ENCODE measurements around the gene METAP1D. TPM values are rescaled to one million over a fixed set of nuclear protein-coding genes. Genes with fewer than 3 reads are reported as not detected.

Gene METAP1D
- total RNA-seq, 1 experiment from 2014 or later = 15.8 TPM

GRCh38 chr2:172105471-172106107 lies 105.8 kb downstream of the METAP1D start:
- Histone ChIP-seq H3K79me2 (ENCODE audit: insufficient read depth, low read length) (no peaks in the 10 kb centered on the region), H3K4me2 (ENCODE audit: low read length) (no peak overlapping the region), H3K27me3 (ENCODE audit: insufficient read depth, low read length) (no peaks in the 10 kb centered on the region), H3K9me3 (ENCODE audit: control insufficient read depth in 1 of 2, insufficient read depth in 1 of 2, low read depth in 1 of 2, low read length in 2 of 2) (no peaks in the 10 kb centered on the region), H3K4me3 (replicated peaks in 1 of 2; ENCODE audit: low read depth in 1 of 2, low read length in 2 of 2) (no peak overlapping the region), H3K4me1 (ENCODE audit: control insufficient read depth in 1 of 2, insufficient read depth in 2 of 2, low read length in 2 of 2) (peaks cover 19 to 31% of the 10 kb centered on the region in 2 experiments), H2AFZ (ENCODE audit: low read depth, low read length, poor library complexity, severe bottlenecking) (no peak overlapping the region), H3K36me3 (ENCODE audit: control insufficient read depth in 1 of 2, insufficient read depth in 2 of 2, low read length in 2 of 2) (no peaks in the 10 kb centered on the region), H3K9ac (ENCODE audit: low read length) (no peak overlapping the region), H3K9me2 (ENCODE audit: insufficient read depth) (no peaks in the 10 kb centered on the region), H4K20me1 (ENCODE audit: insufficient read depth) (no peaks in the 10 kb centered on the region), H3K27ac (ENCODE audit: low read depth, low read length) (no peak overlapping the region)
- POLR2A ChIA-PET = no interaction called here
- ATAC-seq (no peak), DNase-seq (ENCODE audit: low read depth, low spot score) (no peak)
- RAD21 ChIA-PET (ENCODE audit: low non-redundant PET in 1 of 2, low total read pairs in 2 of 2, uncharacterized antibody in 2 of 2, unreplicated experiment in 2 of 2) = interaction anchor here in 1 of 2 experiments (1.2 kb wide), 1 partner anchor 402 kb away, joined by 3 read pairs; no protein-coding TSS in a partner anchor
- no peak for TF ChIP-seq ELF1 (IDR thresholded peaks at IDR 0.05; ENCODE audit: borderline replicate concordance, low read depth)
- TF ChIP-seq JUND (IDR thresholded peaks at IDR 0.05) = no peak
- TF ChIP-seq CBX3 (IDR thresholded peaks at IDR 0.05; ENCODE audit: low read depth) = no peak
- TF ChIP-seq EGR1 (IDR thresholded peaks at IDR 0.05; ENCODE audit: low read depth) = no peak
- TF ChIP-seq SIN3A (IDR thresholded peaks at IDR 0.05; ENCODE audit: low read depth) = no peak
- TF ChIP-seq FOSL1 (IDR thresholded peaks at IDR 0.05; ENCODE audit: low read depth) = no peak
- no peak for TF ChIP-seq YY1 (IDR thresholded peaks at IDR 0.05; ENCODE audit: extremely low read depth, insufficient replicate concordance, low read depth, low read length)
- TF ChIP-seq MAX (IDR thresholded peaks at IDR 0.05) = no peak
- no peak for TF ChIP-seq ZFX (IDR thresholded peaks at IDR 0.05)
- TF ChIP-seq POLR2AphosphoS5 (IDR thresholded peaks at IDR 0.05; ENCODE audit: low read depth, low read length) = no peak
- TF ChIP-seq ZBTB33 (IDR thresholded peaks at IDR 0.05; ENCODE audit: extremely low read depth, insufficient replicate concordance, low read length) = no peak
- CTCF ChIA-PET = interaction anchor here (1.6 to 2.5 kb wide), 3 partner anchors 399 to 532 kb away, joined by 6 to 7 read pairs (median 6); no protein-coding TSS in a partner anchor
- intact Hi-C loops (cut with micrococcal nuclease) = no loop called here
- no TSS peak for BruUV-seq (replicated peaks)

Measured in HCT116 (cell line).